K562 (cell line): ENCODE data around the gene DAW1. TPM values are rescaled to one million over a fixed set of nuclear protein-coding genes. Genes with fewer than 3 reads are reported as not detected.

Source experiments
- ATAC-seq: fragments of 200-7000 bp; cut with Tn5 transposase; 3 replicates; pipeline ENCODE4 v1.9.1; 2020; ENCODE audit warnings: moderate library complexity
- BruUV-seq: library from RNA; stranded (reverse); fragments of 400-500 nt; replicated peaks from 2 replicates; lab custom pipeline; 2021; lab: Mats Ljungman, UMichigan
- CTCF ChIA-PET: fragments of 300-600 bp; formaldehyde crosslinking; extraction: SDS; loops from one replicate; lab custom pipeline; 2021; ENCODE audit warnings: low intra/inter-chr PET ratio; lab: Yijun Ruan, JAX
- POLR2A ChIA-PET: fragments of 300-600, 350-650 bp; sonication (Branson Sonifier 250); formaldehyde crosslinking; extraction: SDS; loops from one replicate; lab custom pipeline; 2021; ENCODE audit warnings: antibody characterized with exemption, inconsistent platforms; lab: Yijun Ruan, JAX
- DNase-seq, 4 experiments: peaks; one replicate each; pipeline versions ENCODE4 v3.0.0 to v3.0.0-alpha.2; 2011 to 2018; ENCODE audit warnings: low spot score in 3 of 4, mixed read lengths in 3 of 4; ENCODE audit errors: extremely low read depth in 1 of 4
- FAIRE-seq: peaks from 2 replicates; lab custom pipeline; 2011; peaks lifted over from hg19 to GRCh38; lab: Jason Lieb, UNC
- H2AFZ ChIP-seq: 2 replicates; pipeline ENCODE4 v1.6.0; 2011; ENCODE audit warnings: low read depth, low read length, control low read depth, inconsistent platforms
- H3K27ac ChIP-seq: fragments of 200-600 bp; 3 replicates; pipeline ENCODE4 v1.8.0; 2011; ENCODE audit warnings: low read depth, mild to moderate bottlenecking, control low read depth, inconsistent platforms, low read length, moderate library complexity, mixed read lengths; ENCODE audit errors: extremely low read depth
- H3K27me3 ChIP-seq, 2 experiments: fragments of 300-600 bp in 1 of 2; 2 replicates in 1 of 2; 3 replicates in 1 of 2; pipeline versions ENCODE4 v1.6.0 to v1.8.0; 2011; ENCODE audit warnings: inconsistent platforms in 2 of 2, low read length in 2 of 2, mild to moderate bottlenecking in 1 of 2, mixed read lengths in 1 of 2, moderate library complexity in 1 of 2; ENCODE audit not compliant: control insufficient read depth in 2 of 2, insufficient read depth in 2 of 2
- H3K36me3 ChIP-seq: fragments of 300-600 bp; 3 replicates; pipeline ENCODE4 v1.8.0; 2011; ENCODE audit warnings: mild to moderate bottlenecking, low read length, inconsistent platforms; ENCODE audit not compliant: control insufficient read depth, insufficient read depth
- H3K4me1 ChIP-seq, 2 experiments: fragments of 200-600 bp in 1 of 2; replicated peaks in 1 of 2; 2 replicates in 1 of 2; 3 replicates in 1 of 2; pipeline versions ENCODE4 v1.5.1 to v1.8.0; 2011; ENCODE audit warnings: inconsistent platforms in 2 of 2, low read length in 2 of 2, mild to moderate bottlenecking in 1 of 2, mixed read lengths in 1 of 2, moderate library complexity in 1 of 2; ENCODE audit not compliant: control insufficient read depth in 2 of 2, insufficient read depth in 2 of 2
- H3K4me2 ChIP-seq: 2 replicates; pipeline ENCODE4 v1.6.1; 2011; ENCODE audit warnings: low read length, control low read depth, inconsistent platforms, mixed read lengths; ENCODE audit not compliant: insufficient read depth
- H3K4me3 ChIP-seq: fragments of 200-600 bp; sonication (generic), shearing (Covaris generic); 2 replicates; pipeline ENCODE4 v1.5.1; 2016; ENCODE audit warnings: control low read depth, inconsistent platforms
- H3K79me2 ChIP-seq: fragments of 200-600 bp; 3 replicates; pipeline ENCODE4 v1.8.0; 2011; ENCODE audit warnings: low read length, inconsistent platforms; ENCODE audit not compliant: control insufficient read depth, insufficient read depth
- H3K9ac ChIP-seq, 2 experiments: 2 replicates each; pipeline versions ENCODE4 v1.6.0 to v1.6.1; 2011; ENCODE audit warnings: low read depth in 2 of 2, low read length in 2 of 2, control low read depth in 1 of 2, inconsistent platforms in 1 of 2, mild to moderate bottlenecking in 1 of 2, mixed read lengths in 1 of 2; ENCODE audit not compliant: insufficient read depth in 1 of 2
- H3K9me1 ChIP-seq: one replicate; pipeline ENCODE4 v1.6.0; 2011; ENCODE audit warnings: inconsistent platforms, mild to moderate bottlenecking, low read length, moderate library complexity; ENCODE audit not compliant: control insufficient read depth, insufficient read depth
- H3K9me3 ChIP-seq: replicated peaks from 2 replicates; pipeline ENCODE4 v1.5.1; 2011; ENCODE audit warnings: low read depth, low read length, inconsistent platforms; ENCODE audit not compliant: control insufficient read depth, insufficient read depth
- H4K20me1 ChIP-seq: replicated peaks from 2 replicates; pipeline ENCODE4 v1.6.1; 2011; ENCODE audit warnings: low read length, inconsistent platforms, mixed read lengths; ENCODE audit not compliant: control insufficient read depth, insufficient read depth
- CBX2 ChIP-seq: fragments of 200-600 bp; sonication (generic); IDR thresholded peaks from one replicate; pipeline ENCODE4 v1.6.1; 2012; ENCODE audit warnings: mild to moderate bottlenecking, low read length, inconsistent platforms; ENCODE audit not compliant: insufficient read depth, poor library complexity, severe bottlenecking
- HLTF ChIP-seq: fragments of 450-650 bp; IDR thresholded peaks from 2 replicates; pipeline ENCODE4 v1.6.1; 2016
- NEUROD1 ChIP-seq: fragments of 150-350 bp; IDR thresholded peaks from 2 replicates; pipeline ENCODE4 v1.6.1; 2014; ENCODE audit warnings: borderline replicate concordance, low read length, low read depth; ENCODE audit not compliant: partially characterized antibody
- STAT6 ChIP-seq: sonication (generic); formaldehyde crosslinking; IDR thresholded peaks from 2 replicates; pipeline ENCODE4 v1.8.1; 2023; ENCODE audit warnings: mild to moderate bottlenecking, missing genetic modification reagents
- WGBS: fragments of 100-300 bp; shearing (Covaris generic); methylation state at CpG from one replicate; pipeline ENCODE4 v1.1.6; 2016; ENCODE audit warnings: low coverage, mixed read lengths; ENCODE audit not compliant: insufficient coverage; ENCODE audit errors: missing lambda C conversion rate; 5-methylcytosine and 5-hydroxymethylcytosine counted together
- in situ Hi-C: fragments of 300-500 bp; cut with MboI; formaldehyde crosslinking; loops from 4 replicates; pipeline ENCODE4 v1.15.0; 2018; ENCODE audit warnings: inconsistent platforms, mixed read lengths
- intact Hi-C: fragments of 100-400 bp; cut with micrococcal nuclease; formaldehyde crosslinking; loops from 2 replicates; pipeline ENCODE4 v1.14.2; 2022
- polyA plus RNA-seq, 8 experiments: library from polyadenylated mRNA; depleted of rRNA in 4 of 8; stranded (reverse) in 5 of 8; unstranded in 3 of 8; fragments of >200 nt; fragmentation: Nextera tagmentation in 2 of 8; fragmentation: Illumina TruSeq in 1 of 8; extraction: Ambion mirVana in 2 of 8; extraction: Trizol in 1 of 8; gene quantifications; 2 replicates each; pipeline versions ENCODE4 v1.2.1 to v1.2.3, GENCODE V29; 2011 to 2014; ENCODE audit warnings: inconsistent platforms in 1 of 8, missing spikeins in 1 of 8
- total RNA-seq, 7 experiments: library from RNA; depleted of rRNA in 6 of 7; stranded (reverse); fragments of >200 nt in 6 of 7; fragmentation: Illumina TruSeq in 2 of 7; extraction: Trizol in 2 of 7; gene quantifications; 2 replicates each; pipeline versions ENCODE4 v1.2.1 to v1.2.3, GENCODE V29; 2011 to 2021; ENCODE audit warnings: low replicate concordance in 1 of 7
- TF ChIP-seq, protein P1 (sequence below): fragments of 450-650 bp; IDR thresholded peaks from 2 replicates; pipeline ENCODE4 v1.6.1; 2016; ENCODE audit warnings: antibody characterized with exemption
- TF ChIP-seq, protein P2 (sequence below): fragments of 150-350 bp; conservative IDR thresholded peaks from 2 replicates; pipeline ENCODE4 v1.6.1; 2014; ENCODE audit warnings: low read length

The DAW1 gene
- total and polyA plus RNA-seq, 9 of the 15 experiments (the other 6 are each of a cell fraction or from before 2014, with no cell fraction given) = not detected

DNA sequence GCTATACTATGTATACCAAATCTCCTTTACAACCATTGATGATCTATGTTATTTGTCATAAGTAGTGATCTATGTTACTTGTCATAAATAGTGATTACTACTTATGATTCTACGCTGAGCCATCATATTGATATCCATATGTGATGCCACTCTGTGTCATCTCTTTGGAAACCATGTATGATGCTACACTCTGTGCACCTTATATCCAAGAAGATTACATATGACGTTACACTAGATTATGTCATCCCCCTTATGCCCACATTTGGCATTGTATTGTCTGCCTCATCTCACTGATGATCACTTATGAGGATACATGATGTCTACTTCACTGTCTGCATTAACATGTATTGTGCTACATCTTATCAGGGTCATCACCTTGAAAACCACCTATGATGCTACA, 42.9 kb downstream of the DAW1 start:
- no peaks in the 10 kb centered on the region for H3K27me3 ChIP-seq
- H3K4me3 ChIP-seq = no peak overlapping the region
- no peak overlapping the region for H3K4me2 ChIP-seq
- no peaks in the 10 kb centered on the region for H3K9me1 ChIP-seq
- no TSS peak for BruUV-seq
- no peaks in the 10 kb centered on the region for H3K4me1 ChIP-seq
- no peaks in the 10 kb centered on the region for H3K36me3 ChIP-seq
- H3K9ac ChIP-seq = no peak overlapping the region
- no peak overlapping the region for H2AFZ ChIP-seq
- H3K9me3 ChIP-seq = no peaks in the 10 kb centered on the region
- WGBS = 0% methylated on average over 2 of the region's 2 CpGs
- ATAC-seq = no peak
- TF ChIP-seq HLTF = no peak
- TF ChIP-seq, protein P1, sequence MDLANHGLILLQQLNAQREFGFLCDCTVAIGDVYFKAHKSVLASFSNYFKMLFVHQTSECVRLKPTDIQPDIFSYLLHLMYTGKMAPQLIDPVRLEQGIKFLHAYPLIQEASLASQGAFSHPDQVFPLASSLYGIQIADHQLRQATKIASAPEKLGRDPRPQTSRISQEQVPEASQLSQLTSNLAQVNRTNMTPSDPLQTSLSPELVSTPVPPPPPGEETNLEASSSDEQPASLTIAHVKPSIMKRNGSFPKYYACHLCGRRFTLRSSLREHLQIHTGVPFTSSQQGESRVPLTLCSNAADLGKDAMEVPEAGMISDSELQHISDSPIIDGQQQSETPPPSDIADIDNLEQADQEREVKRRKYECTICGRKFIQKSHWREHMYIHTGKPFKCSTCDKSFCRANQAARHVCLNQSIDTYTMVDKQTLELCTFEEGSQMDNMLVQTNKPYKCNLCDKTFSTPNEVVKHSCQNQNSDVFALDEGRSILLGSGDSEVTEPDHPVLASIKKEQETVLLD = no peak
- TF ChIP-seq, protein P2, sequence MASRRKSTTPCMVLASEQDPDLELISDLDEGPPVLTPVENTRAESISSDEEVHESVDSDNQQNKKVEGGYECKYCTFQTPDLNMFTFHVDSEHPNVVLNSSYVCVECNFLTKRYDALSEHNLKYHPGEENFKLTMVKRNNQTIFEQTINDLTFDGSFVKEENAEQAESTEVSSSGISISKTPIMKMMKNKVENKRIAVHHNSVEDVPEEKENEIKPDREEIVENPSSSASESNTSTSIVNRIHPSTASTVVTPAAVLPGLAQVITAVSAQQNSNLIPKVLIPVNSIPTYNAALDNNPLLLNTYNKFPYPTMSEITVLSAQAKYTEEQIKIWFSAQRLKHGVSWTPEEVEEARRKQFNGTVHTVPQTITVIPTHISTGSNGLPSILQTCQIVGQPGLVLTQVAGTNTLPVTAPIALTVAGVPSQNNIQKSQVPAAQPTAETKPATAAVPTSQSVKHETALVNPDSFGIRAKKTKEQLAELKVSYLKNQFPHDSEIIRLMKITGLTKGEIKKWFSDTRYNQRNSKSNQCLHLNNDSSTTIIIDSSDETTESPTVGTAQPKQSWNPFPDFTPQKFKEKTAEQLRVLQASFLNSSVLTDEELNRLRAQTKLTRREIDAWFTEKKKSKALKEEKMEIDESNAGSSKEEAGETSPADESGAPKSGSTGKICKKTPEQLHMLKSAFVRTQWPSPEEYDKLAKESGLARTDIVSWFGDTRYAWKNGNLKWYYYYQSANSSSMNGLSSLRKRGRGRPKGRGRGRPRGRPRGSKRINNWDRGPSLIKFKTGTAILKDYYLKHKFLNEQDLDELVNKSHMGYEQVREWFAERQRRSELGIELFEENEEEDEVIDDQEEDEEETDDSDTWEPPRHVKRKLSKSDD = no peak
- TF ChIP-seq CBX2 = no peak
- no peak for TF ChIP-seq STAT6 (CRISPR knock-in tag)
- no peak for TF ChIP-seq NEUROD1
- CTCF ChIA-PET = no interaction called here
- intact Hi-C loops = no loop called here
- H4K20me1 ChIP-seq = no peaks in the 10 kb centered on the region
- FAIRE-seq = no peak
- in situ Hi-C loops = no loop called here
- POLR2A ChIA-PET = no interaction called here
- no peak overlapping the region for H3K27ac ChIP-seq
- no peak for DNase-seq
- no peaks in the 10 kb centered on the region for H3K79me2 ChIP-seq
